CD4-positive, alpha-beta T cell treated with Interleukin-2 at 100 ng/mL for 4 hours (primary cell): ENCODE measurements around the gene IFNA13.
"Not testable (repeated sequence)": the region's sequence is repeated elsewhere in the genome, so short reads cannot be mapped to it uniquely, and the experiment has no call there.

Source experiments
- DNase-seq: peaks from one replicate; pipeline ENCODE4 v3.0.0-alpha.2; 2020; ENCODE audit warnings: low spot score

Gene IFNA13

DNA sequence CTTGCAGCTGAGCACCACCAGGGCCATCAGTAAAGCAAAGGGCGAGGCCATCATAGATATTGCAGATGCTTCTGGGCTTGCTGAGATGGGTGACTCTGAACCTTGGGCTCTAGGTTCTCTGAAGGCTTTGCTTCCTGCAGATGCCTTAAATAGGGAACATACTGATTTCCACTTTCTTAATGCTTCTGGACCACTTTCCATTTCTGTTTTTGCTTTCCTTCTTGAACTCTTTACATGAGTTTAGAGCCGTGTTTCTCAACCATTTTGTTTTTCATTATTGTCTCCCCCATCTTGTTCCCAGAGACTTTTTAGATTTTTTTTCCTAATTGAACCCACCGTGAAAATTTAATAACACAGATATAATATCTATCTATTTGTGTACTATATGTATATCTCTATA is at the start of gene IFNA13:
Gene IFNA13, minus strand, starts transcription at position 101 of the 400 bp plus-strand sequence. Its CDS starts 47 bp downstream, at position 54.
- DNase-seq: no peak

DNA sequence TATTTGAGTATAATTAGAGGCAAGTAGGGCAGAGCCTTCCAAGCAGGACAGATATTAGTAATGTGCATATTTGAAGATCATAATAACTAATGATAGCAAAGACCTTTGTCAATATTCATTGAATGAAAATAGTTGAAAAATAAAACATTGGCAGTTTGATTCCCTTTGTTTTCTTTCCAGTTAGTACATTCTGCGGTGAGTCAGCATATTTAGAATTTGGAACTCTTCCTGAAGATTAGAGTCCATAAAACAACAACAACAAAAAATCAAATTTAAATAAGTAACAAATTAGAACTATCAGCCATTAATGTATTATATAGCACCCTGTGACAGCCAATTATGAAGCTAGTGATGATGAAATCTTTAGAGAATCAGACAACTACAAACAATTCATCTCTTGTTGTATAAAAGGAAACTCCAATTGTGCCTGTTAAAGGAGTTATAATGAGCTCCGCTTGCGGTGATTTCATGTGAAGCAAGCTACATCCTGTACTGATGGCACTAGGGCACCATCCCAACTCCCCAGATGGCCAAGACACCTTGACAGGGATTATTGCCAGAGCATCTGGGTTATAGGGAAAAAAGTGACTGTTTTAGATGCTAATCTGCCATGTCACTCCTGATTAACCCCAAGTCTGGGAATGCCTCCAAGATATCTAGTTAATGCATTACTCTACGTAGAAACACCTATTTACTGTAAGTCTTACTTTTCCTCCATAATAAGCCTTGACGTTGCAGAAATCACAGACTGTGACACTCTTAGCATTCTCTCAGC is 47.8 kb upstream of the IFNA13 start:
- no peak for DNase-seq

DNA sequence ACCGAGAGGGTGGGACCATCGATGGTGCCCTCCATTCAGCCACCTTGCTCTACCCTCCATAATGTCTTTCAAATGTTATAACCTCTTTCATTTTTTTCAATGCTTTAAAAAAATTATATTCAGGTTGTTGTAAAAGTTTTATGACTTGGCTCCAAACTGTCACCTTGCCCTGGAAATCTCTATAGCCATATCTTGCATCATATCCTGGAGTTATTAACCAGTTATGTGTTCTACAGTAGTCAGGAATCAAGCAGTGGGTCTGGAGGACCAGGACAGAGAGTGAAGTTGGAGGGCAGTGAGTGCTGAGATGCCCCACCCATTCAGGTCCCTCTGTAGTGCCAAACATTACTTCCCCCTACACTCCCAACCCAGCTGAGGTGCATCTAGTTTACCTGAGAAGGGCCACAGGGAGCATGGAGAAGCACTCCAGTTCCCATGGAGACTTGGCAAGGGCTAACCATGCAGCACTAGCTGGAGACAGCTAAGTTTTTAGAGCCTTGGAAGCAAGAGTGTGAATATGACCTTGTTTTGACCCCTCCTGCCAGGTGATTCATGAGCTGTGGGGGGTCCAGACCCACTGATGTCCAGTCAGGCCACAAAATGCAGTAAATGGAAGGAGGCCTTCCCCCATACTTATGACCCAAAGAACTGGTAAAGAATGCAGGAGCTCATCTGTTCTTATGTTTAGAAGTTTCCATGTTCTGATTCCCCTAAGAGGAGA is 46.5 kb upstream of the IFNA13 start:
- no peak for DNase-seq

DNA sequence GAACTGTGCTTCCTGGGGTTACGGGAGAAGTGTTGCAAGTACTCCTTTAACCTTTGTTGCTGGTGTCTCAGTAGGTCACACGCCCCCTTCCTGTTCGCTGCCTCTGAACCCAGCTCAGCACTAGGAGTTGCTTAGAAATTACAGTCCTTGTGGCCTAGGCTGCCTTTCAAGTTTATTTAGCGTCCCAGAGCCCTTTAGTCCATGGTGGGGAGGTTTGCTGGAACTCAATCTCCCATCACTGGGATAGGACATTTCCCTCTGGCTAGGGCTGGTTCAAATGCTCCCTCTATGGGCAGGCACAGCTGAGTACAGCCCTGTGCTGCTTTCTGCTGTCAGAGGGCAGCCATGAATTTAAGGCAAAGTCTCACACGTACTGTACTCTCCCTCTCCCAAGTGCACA is 45.8 kb upstream of the IFNA13 start:
- DNase-seq: peak; percentile 4

DNA sequence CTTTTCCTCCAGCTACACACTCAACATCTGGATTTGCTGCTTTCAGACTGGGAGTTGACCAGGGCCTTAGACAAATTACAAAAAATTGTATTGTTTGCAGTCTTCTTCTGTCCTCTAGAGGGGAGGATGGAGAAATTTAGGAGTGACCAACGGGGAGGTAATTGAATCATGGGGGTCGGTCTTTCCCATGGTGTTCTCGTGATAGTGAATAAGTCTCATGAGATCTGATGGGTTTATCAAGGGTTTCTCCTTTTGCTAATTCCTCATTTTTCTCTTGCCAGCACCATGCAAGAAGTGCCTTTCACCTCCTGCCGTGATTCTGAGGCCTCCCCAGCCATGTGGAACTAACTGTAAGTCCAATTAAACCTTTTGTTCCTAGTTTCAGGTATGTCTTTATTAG is 45.3 kb upstream of the IFNA13 start:
- no peak for DNase-seq

DNA sequence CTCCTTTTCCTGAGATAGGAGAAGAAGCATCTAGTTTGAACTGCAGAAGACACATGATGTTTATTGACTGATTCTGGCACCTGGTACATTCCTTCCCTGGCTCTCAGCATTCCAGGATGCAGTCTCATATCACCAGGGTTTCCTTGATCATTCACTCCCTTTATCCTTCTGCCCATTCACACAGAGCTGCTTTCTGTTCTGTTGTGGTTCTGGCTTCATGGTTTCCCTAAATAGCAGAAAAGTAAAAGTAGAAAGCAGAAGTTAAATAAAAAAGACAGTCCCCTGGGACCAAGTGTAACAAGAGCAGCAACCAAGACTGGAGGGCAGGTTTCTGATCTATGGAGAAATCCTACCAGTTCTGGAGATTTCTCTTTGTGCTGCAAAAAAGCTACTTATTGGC is 44.2 kb upstream of the IFNA13 start:
- no peak for DNase-seq

DNA sequence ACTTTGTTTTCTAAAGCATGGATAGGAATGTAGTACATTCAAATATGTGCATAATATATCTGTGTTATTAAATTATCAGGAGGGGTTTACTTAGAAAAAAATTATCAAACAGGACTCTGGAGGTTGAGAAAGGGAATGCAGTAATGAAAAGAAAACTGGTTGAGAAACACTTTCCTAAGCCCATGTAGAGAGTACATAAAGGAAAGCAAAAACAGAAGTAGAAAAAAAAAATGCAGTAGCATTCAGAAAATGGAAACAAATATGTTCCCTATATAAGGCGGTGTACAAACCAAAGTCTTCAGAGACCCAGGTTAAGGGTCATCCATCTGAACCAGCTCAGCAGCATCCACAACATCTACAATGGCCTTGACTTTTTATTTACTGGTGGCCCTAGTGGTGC is 41.0 kb upstream of the IFNA13 start, which contains the start of gene IFNA8:
Gene IFNA8, plus strand, starts transcription at position 301 of the 400 bp plus-strand sequence. Its CDS starts 60 bp downstream, at position 361.
- DNase-seq: no peak

DNA sequence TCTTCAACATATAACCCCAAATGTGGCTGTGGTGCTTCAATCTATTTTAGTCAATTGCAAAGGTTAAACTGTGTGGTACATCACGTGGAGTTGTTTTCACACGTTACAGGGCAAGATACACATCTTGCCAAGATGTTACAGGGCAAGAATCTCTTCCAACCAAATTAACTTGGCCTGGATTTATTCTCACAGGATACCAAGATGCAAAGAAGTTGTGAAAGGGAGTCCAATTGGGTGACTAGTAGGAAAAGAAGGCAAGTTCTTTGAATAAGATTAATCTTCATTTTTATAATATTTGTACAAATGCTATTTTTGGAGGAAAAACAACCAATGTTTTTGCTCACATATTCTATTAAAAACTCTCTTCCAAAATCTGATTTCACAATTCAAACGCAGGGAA is 36.3 kb upstream of the IFNA13 start:
- DNase-seq: no peak

DNA sequence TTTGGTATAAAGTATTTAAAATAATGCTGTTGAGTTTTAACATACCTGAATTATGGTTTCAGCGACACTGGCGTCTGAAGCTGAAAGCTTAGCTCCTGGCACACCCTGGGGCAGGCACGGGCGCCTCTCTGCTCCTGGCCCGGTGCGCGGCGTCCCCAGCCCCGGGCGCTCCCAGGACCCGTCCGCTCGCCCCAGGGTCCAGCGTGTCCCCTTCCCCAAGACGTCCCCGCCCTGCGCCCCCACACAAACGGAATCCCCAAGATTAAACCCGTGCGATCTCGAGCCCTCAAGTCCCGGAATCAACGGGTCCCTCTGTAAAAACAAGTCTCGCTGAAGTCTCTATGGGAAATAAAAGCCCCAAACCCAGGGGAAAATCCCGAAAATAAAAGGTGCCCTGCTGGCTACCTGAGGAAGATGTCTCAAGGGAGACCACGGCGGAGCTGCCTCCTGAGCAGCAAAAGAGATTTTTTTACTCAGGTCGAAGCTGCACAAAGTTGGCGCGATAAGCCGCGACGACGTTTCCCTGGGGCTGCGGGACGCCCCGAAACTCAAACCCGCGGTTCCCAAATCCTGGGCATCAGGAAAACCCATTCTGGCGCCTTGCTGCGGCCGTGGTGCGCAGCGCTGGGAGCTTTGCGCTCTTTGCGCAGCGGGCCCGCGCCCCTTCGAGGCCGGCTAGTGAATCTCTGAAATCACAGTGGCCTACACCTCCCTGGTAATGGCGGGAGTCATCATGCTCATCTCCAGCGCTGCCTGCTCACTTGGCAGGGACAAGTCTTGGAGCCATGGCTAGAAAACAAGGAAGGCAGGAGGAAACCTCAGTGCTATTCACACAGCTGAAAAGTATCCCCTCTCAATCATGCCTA is 34.8 kb upstream of the IFNA13 start:
- no peak for DNase-seq

DNA sequence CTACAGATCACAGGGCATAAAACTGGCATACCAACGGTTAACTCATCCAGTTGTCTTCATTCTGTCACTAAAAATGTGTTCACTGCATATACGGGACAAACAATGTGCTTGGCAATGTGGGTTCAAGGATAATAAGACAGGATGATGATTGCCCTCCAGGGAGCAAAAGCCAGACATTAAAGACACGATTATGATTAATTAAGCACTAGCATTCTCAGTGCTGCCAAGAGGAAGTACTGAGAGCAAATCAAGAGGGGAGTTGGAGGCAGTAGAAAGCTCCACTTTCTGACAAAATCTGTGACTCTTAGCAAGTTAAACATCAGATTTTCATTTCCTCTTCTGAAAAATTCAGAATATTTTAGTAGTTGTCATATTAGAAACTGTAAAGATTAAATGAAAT is 32.1 kb upstream of the IFNA13 start:
- DNase-seq: no peak

DNA sequence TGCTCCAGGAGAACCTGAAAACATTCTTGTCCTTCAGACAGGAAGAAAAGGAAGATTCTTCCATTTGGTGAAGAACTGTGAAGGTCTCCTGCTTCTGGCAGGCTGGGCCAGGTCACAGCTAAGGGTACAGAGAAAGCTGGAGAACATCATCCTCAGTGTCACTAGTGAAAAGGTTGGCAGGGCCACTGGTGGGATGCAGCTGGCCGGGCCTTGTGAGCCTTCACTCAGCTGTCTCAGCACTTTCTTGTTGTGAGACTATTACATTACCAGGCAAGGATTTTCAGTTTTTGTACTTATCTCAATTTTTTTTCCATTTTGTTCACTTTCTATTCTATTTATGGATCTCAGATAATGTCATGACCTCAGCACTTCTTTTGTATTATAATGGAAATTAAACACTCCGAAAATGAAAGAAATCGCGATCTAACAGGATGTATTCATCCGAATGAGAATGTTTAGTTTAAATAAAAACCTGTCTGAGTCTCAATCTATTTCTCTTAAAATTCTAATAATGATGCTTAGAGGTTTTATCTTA is 31.2 kb upstream of the IFNA13 start:
- DNase-seq: no peak

DNA sequence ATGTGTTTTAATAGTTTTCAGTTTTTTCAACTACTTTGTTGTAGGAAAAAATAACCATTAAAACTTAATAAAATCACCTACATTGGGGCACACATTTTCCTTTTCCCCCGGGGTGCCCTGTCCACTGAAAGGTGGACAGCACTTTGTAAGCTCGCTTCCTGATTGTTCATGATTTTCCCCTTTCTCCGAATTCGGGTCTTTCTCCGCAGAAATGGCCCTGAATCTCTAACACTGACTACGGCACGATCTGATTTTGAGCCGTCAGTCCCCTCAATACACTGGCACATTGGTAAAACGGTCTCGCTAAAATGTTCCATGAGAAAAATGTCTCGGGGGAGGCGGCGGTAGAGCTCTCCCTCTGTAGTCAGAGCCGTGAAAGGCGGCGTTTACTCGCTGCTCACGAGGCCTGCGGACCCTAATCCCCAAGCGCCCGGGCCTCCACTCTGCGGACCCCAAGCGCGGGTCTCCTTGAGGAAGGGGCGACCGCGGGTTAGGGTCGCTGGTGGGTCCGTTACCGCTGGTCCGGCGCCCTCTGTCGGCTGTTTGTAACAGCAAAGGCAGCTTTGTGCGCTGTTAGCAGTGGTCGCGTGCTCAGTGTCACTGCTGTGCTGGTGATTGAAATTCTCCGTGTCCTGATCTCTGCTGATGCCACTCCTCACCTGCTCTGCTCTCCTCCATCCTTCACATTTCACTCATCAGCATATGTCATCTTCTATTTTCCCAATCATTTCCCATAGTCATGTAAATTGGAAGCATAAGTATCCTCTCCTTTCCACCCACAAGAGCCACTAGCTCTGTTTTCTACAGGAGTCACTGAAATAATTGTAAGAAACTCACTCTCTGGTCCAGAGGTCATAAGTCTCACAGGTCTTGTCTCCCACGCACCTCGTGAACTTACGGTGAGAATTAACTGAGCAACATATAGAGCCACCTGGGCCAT is 28.2 kb upstream of the IFNA13 start:
- peak; percentile 58 for DNase-seq

DNA sequence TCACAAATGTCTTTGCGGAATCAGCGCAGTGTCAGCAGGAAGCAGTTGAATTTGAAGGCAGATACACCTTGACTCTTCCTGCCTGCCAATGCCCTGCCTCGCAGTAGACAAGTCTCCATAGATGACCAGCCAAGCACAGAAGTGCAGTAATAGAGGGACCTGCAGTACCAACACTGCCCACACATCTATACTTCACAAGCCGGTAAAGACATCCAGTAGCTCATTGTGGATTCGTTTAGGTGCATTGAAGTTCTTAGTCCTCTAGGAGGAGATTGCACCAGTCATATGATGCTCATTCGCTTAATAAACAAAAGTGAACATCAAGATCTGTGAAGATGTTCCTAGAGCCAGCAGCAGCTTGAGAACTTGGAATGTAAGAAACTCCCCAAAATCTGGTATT is 24.4 kb upstream of the IFNA13 start:
- no peak for DNase-seq

DNA sequence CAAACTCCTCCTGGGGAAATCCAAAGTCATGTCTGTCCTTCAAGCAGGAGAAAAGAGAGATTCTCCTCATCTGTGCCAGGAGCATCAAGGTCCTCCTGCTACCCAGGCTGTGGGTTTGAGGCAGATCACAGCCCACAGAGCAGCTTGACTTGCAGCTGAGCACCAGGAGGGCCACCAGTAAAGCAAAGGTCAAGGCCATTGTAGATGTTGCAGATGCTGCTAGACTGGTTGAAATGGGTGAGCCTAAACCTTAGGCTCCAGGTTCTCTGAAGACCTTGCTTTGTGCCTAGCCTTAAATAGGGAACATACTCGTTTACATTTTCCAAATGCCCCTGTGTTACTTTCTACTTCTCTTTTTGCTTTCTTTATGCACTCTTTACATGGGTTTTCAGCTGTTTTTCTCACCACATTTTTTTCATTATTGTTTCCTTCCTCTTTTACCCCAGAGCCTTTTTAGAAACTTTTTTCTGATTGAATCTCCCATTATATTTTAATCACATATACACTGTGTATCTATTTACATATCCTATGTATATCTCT is 17.3 kb upstream of the IFNA13 start, which contains the start of gene IFNA2:
Gene IFNA2, minus strand, starts transcription at position 268 of the 540 bp plus-strand sequence. Its CDS starts 69 bp downstream, at position 199.
- no peak for DNase-seq

DNA sequence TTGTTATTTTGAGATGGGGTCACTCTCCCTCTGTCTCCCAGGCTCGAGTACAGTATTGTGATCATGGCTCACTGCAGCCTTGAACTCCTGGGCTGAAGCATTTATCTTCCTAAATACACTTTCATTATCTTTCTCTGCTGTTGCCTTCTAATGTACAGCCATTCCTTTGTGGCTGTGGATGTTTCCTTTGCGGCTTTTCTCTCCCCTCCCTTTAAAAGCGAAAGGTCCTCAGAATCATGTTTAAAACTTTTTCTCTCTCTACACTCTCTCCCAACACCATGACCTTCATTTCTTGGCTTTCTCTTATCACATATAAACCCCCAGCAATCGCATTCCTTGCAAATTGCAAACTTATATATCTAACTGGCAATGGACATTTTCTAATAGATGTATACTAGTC is 15.8 kb upstream of the IFNA13 start:
- DNase-seq: no peak

DNA sequence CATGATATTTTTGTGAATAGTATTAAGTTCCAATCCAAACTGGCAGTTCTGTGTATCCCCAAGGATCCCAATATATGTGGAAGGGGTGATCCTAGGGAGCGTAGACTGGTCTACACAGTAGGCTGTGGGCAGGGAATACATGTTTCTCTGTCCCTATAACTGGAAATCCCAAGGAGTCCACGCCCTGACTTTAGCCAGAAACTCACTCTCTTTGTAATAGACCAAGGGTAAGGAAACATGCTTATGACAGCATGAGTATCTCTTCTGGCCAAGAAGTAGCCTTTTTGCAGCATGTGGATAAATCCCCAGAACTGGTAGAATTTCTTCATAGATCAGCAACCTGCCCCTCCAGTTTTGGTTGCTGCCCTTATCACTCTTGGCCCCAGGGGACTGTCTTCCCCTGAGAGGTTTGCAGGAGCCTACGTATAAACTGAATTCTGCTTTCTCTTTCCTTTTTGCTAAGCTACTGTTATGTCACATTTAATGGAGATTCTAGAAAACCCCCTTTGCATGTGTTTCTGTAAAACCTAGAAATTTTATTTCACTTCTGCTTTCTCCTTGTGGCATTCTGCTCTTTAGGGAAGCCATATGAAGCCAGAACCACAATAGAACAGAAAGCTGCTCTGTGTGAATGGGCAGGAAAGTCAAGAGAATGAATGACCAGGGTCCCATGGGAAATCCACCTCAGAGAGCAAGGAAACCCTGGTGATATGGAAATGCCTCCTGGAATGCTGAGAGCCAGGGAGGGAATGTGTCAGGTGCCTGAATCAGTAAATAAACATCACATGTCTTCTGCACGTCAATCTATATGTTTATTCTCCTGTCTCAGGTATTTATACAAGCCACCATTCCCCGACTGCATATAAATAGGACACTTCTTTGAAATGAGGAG is 13.8 kb upstream of the IFNA13 start:
- DNase-seq: peak; percentile 8

DNA sequence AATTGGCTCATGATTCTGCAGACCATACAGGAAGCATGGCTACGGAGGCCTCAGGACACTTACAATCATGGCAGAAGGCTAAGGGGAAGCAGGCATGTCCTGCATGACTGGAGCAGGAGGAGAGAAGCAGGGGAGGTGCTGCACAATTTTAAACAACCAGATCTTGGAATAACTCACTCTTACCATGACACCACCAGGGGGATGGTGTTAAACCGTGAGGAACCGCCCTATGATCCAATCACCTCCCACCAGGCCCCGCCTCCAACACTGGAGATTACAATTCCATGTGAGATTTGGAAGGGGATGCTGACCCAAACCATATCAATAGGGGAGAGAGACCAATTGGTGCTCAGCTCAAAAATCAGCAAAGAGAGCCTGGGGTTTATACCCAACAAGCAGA is 3.6 kb upstream of the IFNA13 start:
- not testable (repeated sequence) for DNase-seq

DNA sequence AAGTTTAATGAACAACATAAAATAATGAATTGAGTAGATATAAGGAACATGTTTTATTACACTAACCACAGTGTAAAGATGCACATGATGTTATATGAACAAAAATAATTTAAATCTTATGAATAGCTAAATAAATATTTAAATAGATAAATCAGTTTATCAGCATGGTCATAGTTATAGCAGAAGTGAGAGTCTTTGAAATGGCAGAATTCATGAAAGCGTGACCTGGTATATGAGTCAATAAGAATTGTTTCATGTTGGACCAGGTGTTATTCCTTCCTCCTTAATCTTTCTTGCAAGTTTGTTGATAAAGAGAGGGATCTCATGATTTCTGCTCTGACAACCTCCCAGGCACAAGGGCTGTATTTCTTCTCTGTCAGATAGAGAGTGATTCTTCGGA is 688 bp downstream of the IFNA13 start:
- not testable (repeated sequence) for DNase-seq

DNA sequence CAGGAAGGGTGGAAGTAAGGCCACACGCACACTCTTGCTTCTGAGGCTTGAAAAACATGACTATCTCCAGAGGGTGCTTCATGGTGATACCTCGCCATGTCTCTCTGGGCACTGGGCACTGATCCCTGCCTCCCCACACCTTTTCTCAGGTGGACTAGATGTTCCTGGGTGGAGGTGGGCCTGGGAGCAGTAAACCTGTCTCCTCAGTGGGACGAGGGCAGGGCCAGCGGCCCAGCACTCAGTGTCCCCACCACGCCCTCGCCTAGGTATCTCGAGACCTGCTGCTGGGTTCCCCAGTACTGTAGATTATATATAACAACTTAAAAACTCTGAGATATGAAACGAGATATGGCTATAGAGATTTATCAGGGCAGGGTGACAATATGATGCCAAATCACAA is 5.6 kb downstream of the IFNA13 start:
- no peak for DNase-seq
